ENCODE data around the gene CHD9. TPM values are rescaled to one million over a fixed set of nuclear protein-coding genes. Genes with fewer than 3 reads are reported as not detected.

Gene CHD9
- total RNA-seq, 1 experiment from 2014 or later, result 18.9 TPM

DNA sequence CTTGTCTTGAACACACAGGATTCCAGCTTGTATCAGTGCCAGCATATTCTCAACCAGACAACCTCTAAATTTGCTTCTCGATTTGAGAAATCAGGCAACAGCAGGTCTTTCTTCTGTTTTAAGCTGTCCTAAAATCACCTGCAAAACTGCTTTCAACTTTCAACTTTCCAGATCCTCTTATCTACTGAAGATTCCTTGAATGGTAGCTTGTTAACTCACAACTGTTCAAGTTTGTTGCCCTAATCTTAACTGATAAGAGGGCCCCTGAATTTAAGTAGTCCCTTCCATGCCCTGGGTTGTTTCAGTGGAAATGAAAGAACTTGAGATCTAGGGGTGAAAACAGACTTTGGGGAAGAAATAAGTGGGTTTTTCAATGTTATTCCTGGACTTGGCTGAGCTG, 57.2 kb downstream of the CHD9 start:
- H3K27me3 ChIP-seq (ENCODE audit: insufficient read depth, low read length), result no peaks in the 10 kb centered on the region
- H3K4me3 ChIP-seq (replicated peaks in 1 of 2; ENCODE audit: low read depth in 1 of 2, low read length in 2 of 2), result no peak overlapping the region
- DNase-seq (ENCODE audit: low read depth, low spot score) (no peak), ATAC-seq (no peak)
- H4K20me1 ChIP-seq (ENCODE audit: insufficient read depth), result no peaks in the 10 kb centered on the region
- no peaks in the 10 kb centered on the region for H3K36me3 ChIP-seq (ENCODE audit: control insufficient read depth in 1 of 2, insufficient read depth in 2 of 2, low read length in 2 of 2)
- no TSS peak for BruUV-seq (replicated peaks)
- POLR2A ChIA-PET, result no interaction called here
- no peak overlapping the region for H3K4me2 ChIP-seq (ENCODE audit: low read length)
- H3K9me2 ChIP-seq (ENCODE audit: insufficient read depth), result no peaks in the 10 kb centered on the region
- CTCF ChIA-PET, result no interaction called here
- RAD21 ChIA-PET (ENCODE audit: low non-redundant PET in 1 of 2, low total read pairs in 2 of 2, uncharacterized antibody in 2 of 2, unreplicated experiment in 2 of 2), result no interaction called here
- no peak overlapping the region for H3K9ac ChIP-seq (ENCODE audit: low read length)
- intact Hi-C loops (cut with micrococcal nuclease), result no loop called here
- TF ChIP-seq JUND (IDR thresholded peaks at IDR 0.05) (no peak), EZH2phosphoT487 (IDR thresholded peaks at IDR 0.05; ENCODE audit: borderline replicate concordance) (no peak), EZH2 (IDR thresholded peaks at IDR 0.05) (no peak), POLR2AphosphoS5 (IDR thresholded peaks at IDR 0.05; ENCODE audit: low read depth, low read length) (no peak), ZFX (IDR thresholded peaks at IDR 0.05) (no peak), SRF (IDR thresholded peaks at IDR 0.05; ENCODE audit: low read depth) (no peak)
- H3K27ac ChIP-seq (ENCODE audit: low read depth, low read length), result no peak overlapping the region
- no peaks in the 10 kb centered on the region for H3K9me3 ChIP-seq (ENCODE audit: control insufficient read depth in 1 of 2, insufficient read depth in 1 of 2, low read depth in 1 of 2, low read length in 2 of 2)
- no peak overlapping the region for H2AFZ ChIP-seq (ENCODE audit: low read depth, low read length, poor library complexity, severe bottlenecking)
- no peaks in the 10 kb centered on the region for H3K4me1 ChIP-seq (ENCODE audit: control insufficient read depth in 1 of 2, insufficient read depth in 2 of 2, low read length in 2 of 2)
- H3K79me2 ChIP-seq (ENCODE audit: insufficient read depth, low read length), result 0 out of 2 replicates have a peak, but pooled peaks cover 7% of the 10 kb centered on the region

- Histone ChIP-seq H3K9ac (ENCODE audit: low read length) (no peak overlapping the region), H3K4me2 (ENCODE audit: low read length) (no peak overlapping the region), H3K36me3 (ENCODE audit: control insufficient read depth in 1 of 2, insufficient read depth in 2 of 2, low read length in 2 of 2) (no peaks in the 10 kb centered on the region), H3K27me3 (ENCODE audit: insufficient read depth, low read length) (no peaks in the 10 kb centered on the region), H3K79me2 (ENCODE audit: insufficient read depth, low read length) (0 out of 2 replicates have a peak, but pooled peaks cover 7% of the 10 kb centered on the region), H3K4me3 (replicated peaks in 1 of 2; ENCODE audit: low read depth in 1 of 2, low read length in 2 of 2) (no peak overlapping the region), H3K9me2 (ENCODE audit: insufficient read depth) (no peaks in the 10 kb centered on the region), H3K4me1 (ENCODE audit: control insufficient read depth in 1 of 2, insufficient read depth in 2 of 2, low read length in 2 of 2) (no peaks in the 10 kb centered on the region), H2AFZ (ENCODE audit: low read depth, low read length, poor library complexity, severe bottlenecking) (no peak overlapping the region), H3K27ac (ENCODE audit: low read depth, low read length) (no peak overlapping the region), H4K20me1 (ENCODE audit: insufficient read depth) (no peaks in the 10 kb centered on the region), H3K9me3 (ENCODE audit: control insufficient read depth in 1 of 2, insufficient read depth in 1 of 2, low read depth in 1 of 2, low read length in 2 of 2) (no peaks in the 10 kb centered on the region)
- BruUV-seq (replicated peaks), result no TSS peak
- CTCF ChIA-PET, result no interaction called here
- DNase-seq (ENCODE audit: low read depth, low spot score) (no peak), ATAC-seq (no peak)
- POLR2A ChIA-PET, result no interaction called here
- intact Hi-C loops (cut with micrococcal nuclease), result no loop called here
- RAD21 ChIA-PET (ENCODE audit: low non-redundant PET in 1 of 2, low total read pairs in 2 of 2, uncharacterized antibody in 2 of 2, unreplicated experiment in 2 of 2), result no interaction called here
- TF ChIP-seq FOSL1 (IDR thresholded peaks at IDR 0.05; ENCODE audit: low read depth) (no peak), JUND (IDR thresholded peaks at IDR 0.05) (no peak), CEBPB (IDR thresholded peaks at IDR 0.05; ENCODE audit: low read depth) (no peak), YY1 (IDR thresholded peaks at IDR 0.05; ENCODE audit: extremely low read depth, insufficient replicate concordance, low read depth, low read length) (no peak), ZNF274 (IDR thresholded peaks at IDR 0.05; ENCODE audit: low read depth, low read length) (no peak), EZH2 (IDR thresholded peaks at IDR 0.05) (no peak), ELF1 (IDR thresholded peaks at IDR 0.05; ENCODE audit: borderline replicate concordance, low read depth) (no peak), SP1 (IDR thresholded peaks at IDR 0.05; ENCODE audit: low read depth) (no peak)
- TF ChIP-seq, protein P1, sequence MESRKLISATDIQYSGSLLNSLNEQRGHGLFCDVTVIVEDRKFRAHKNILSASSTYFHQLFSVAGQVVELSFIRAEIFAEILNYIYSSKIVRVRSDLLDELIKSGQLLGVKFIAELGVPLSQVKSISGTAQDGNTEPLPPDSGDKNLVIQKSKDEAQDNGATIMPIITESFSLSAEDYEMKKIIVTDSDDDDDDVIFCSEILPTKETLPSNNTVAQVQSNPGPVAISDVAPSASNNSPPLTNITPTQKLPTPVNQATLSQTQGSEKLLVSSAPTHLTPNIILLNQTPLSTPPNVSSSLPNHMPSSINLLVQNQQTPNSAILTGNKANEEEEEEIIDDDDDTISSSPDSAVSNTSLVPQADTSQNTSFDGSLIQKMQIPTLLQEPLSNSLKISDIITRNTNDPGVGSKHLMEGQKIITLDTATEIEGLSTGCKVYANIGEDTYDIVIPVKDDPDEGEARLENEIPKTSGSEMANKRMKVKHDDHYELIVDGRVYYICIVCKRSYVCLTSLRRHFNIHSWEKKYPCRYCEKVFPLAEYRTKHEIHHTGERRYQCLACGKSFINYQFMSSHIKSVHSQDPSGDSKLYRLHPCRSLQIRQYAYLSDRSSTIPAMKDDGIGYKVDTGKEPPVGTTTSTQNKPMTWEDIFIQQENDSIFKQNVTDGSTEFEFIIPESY (IDR thresholded peaks at IDR 0.05; ENCODE audit: extremely low read depth, insufficient replicate concordance, low read length), result no peak
- TF ChIP-seq, protein P2, sequence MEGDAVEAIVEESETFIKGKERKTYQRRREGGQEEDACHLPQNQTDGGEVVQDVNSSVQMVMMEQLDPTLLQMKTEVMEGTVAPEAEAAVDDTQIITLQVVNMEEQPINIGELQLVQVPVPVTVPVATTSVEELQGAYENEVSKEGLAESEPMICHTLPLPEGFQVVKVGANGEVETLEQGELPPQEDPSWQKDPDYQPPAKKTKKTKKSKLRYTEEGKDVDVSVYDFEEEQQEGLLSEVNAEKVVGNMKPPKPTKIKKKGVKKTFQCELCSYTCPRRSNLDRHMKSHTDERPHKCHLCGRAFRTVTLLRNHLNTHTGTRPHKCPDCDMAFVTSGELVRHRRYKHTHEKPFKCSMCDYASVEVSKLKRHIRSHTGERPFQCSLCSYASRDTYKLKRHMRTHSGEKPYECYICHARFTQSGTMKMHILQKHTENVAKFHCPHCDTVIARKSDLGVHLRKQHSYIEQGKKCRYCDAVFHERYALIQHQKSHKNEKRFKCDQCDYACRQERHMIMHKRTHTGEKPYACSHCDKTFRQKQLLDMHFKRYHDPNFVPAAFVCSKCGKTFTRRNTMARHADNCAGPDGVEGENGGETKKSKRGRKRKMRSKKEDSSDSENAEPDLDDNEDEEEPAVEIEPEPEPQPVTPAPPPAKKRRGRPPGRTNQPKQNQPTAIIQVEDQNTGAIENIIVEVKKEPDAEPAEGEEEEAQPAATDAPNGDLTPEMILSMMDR (IDR thresholded peaks at IDR 0.05 in 2 of 3, conservative IDR thresholded peaks at IDR 0.05 in 1 of 3; ENCODE audit: borderline replicate concordance in 1 of 3, insufficient read depth in 1 of 3, low read depth in 2 of 3, low read length in 2 of 3), result no peak
These were observed 60.3 kb downstream of the CHD9 start for GRCh38 chr16:53115047-53115446.

Data from HCT116 (cell line).